Measurements from ENCODE around the gene CAPRIN1.

The CAPRIN1 gene

GRCh38 chr11:34051349-34052035, at the start of gene CAPRIN1:
CAPRIN1 (plus strand) TSS chr11:34051731; CDS start chr11:34052421, 690 bp downstream.
- Mint-ChIP-seq H3K36me3 (peaks cover 40% of the 10 kb centered on the region), H3K4me3 (peak within 1 kb of the TSS; percentile 97), H3K27ac (peak within 1 kb of the TSS; percentile 99), H3K4me1 (peaks cover 10% of the 10 kb centered on the region), H3K9me3 (no peaks in the 10 kb centered on the region)
- DNase-seq (ENCODE audit: low spot score in 2 of 2) (peak; percentile 84 to 93), ATAC-seq (peak; percentile 87)

- H3K9me3 Mint-ChIP-seq: no peaks in the 10 kb centered on the region
- DNase-seq (ENCODE audit: low spot score in 2 of 2) (no peak), ATAC-seq (no peak)
- no peak overlapping the region for H3K4me3 Mint-ChIP-seq
- no peaks in the 10 kb centered on the region for H3K36me3 Mint-ChIP-seq
- peaks cover 12% of the 10 kb centered on the region for H3K4me1 Mint-ChIP-seq
- no peak overlapping the region for H3K27ac Mint-ChIP-seq
Measured at GRCh38 chr11:34002420-34002819, 49.1 kb upstream of the CAPRIN1 start.

- ATAC-seq (no peak), DNase-seq (ENCODE audit: low spot score in 2 of 2) (no peak)
- no peak overlapping the region for H3K27ac Mint-ChIP-seq
- peaks cover 8% of the 10 kb centered on the region for H3K4me1 Mint-ChIP-seq
- no peaks in the 10 kb centered on the region for H3K9me3 Mint-ChIP-seq
- no peaks in the 10 kb centered on the region for H3K36me3 Mint-ChIP-seq
- no peak overlapping the region for H3K4me3 Mint-ChIP-seq
Measured at GRCh38 chr11:34004236-34004635, 47.3 kb upstream of the CAPRIN1 start.

GRCh38 chr11:34006876-34007275, 44.7 kb upstream of the CAPRIN1 start:
- no peak for DNase-seq (ENCODE audit: low spot score in 2 of 2)
- Mint-ChIP-seq H3K4me1 (no peaks in the 10 kb centered on the region), H3K27ac (no peak overlapping the region), H3K4me3 (no peak overlapping the region), H3K36me3 (no peaks in the 10 kb centered on the region), H3K9me3 (no peaks in the 10 kb centered on the region)
- no peak for ATAC-seq

- no peaks in the 10 kb centered on the region for H3K9me3 Mint-ChIP-seq
- no peak for DNase-seq (ENCODE audit: low spot score in 2 of 2)
- no peak overlapping the region for H3K4me3 Mint-ChIP-seq
- no peaks in the 10 kb centered on the region for H3K4me1 Mint-ChIP-seq
- no peak overlapping the region for H3K27ac Mint-ChIP-seq
- H3K36me3 Mint-ChIP-seq: no peaks in the 10 kb centered on the region
- no peak for ATAC-seq
Measured at GRCh38 chr11:34012734-34013133, 38.8 kb upstream of the CAPRIN1 start.

- H3K27ac Mint-ChIP-seq: no peak overlapping the region
- H3K9me3 Mint-ChIP-seq: no peaks in the 10 kb centered on the region
- H3K36me3 Mint-ChIP-seq: no peaks in the 10 kb centered on the region
- ATAC-seq (no peak), DNase-seq (ENCODE audit: low spot score in 2 of 2) (no peak)
- no peaks in the 10 kb centered on the region for H3K4me1 Mint-ChIP-seq
- H3K4me3 Mint-ChIP-seq: no peak overlapping the region
Measured at GRCh38 chr11:34013898-34014571, 37.5 kb upstream of the CAPRIN1 start.

- H3K4me1 Mint-ChIP-seq: no peaks in the 10 kb centered on the region
- ATAC-seq (no peak), DNase-seq (ENCODE audit: low spot score in 2 of 2) (no peak)
- H3K4me3 Mint-ChIP-seq: no peak overlapping the region
- H3K36me3 Mint-ChIP-seq: no peaks in the 10 kb centered on the region
- no peak overlapping the region for H3K27ac Mint-ChIP-seq
- peaks cover 3% of the 10 kb centered on the region for H3K9me3 Mint-ChIP-seq
Measured at GRCh38 chr11:34021977-34022735, 29.4 kb upstream of the CAPRIN1 start.

GRCh38 chr11:34026432-34026831, 25.1 kb upstream of the CAPRIN1 start:
- DNase-seq (ENCODE audit: low spot score in 2 of 2) (no peak), ATAC-seq (no peak)
- Mint-ChIP-seq H3K9me3 (peaks cover 3% of the 10 kb centered on the region), H3K4me1 (no peaks in the 10 kb centered on the region), H3K36me3 (no peaks in the 10 kb centered on the region), H3K27ac (no peak overlapping the region), H3K4me3 (no peak overlapping the region)

- Mint-ChIP-seq H3K4me3 (no peak overlapping the region), H3K9me3 (no peaks in the 10 kb centered on the region), H3K4me1 (no peaks in the 10 kb centered on the region), H3K36me3 (no peaks in the 10 kb centered on the region), H3K27ac (no peak overlapping the region)
- ATAC-seq: no peak
- DNase-seq (ENCODE audit: low spot score in 2 of 2): no peak
Measured at GRCh38 chr11:34027516-34028408, 23.8 kb upstream of the CAPRIN1 start.

- no peak overlapping the region for H3K4me3 Mint-ChIP-seq
- H3K36me3 Mint-ChIP-seq: no peaks in the 10 kb centered on the region
- ATAC-seq: no peak
- no peak for DNase-seq (ENCODE audit: low spot score in 2 of 2)
- H3K9me3 Mint-ChIP-seq: no peaks in the 10 kb centered on the region
- no peaks in the 10 kb centered on the region for H3K4me1 Mint-ChIP-seq
- H3K27ac Mint-ChIP-seq: no peak overlapping the region
Measured at GRCh38 chr11:34028425-34028824, 23.1 kb upstream of the CAPRIN1 start.

GRCh38 chr11:34029176-34029575, 22.4 kb upstream of the CAPRIN1 start:
- H3K9me3 Mint-ChIP-seq: no peaks in the 10 kb centered on the region

GRCh38 chr11:34030382-34030781, 21.1 kb upstream of the CAPRIN1 start:
- Mint-ChIP-seq H3K36me3 (no peaks in the 10 kb centered on the region), H3K9me3 (no peaks in the 10 kb centered on the region), H3K27ac (no peak overlapping the region), H3K4me3 (no peak overlapping the region), H3K4me1 (no peaks in the 10 kb centered on the region)
- ATAC-seq (no peak), DNase-seq (ENCODE audit: low spot score in 2 of 2) (no peak)

More at GRCh38 chr11:34029176-34029575, 22.4 kb upstream of the CAPRIN1 start:
- DNase-seq (ENCODE audit: low spot score in 2 of 2) (no peak), ATAC-seq (no peak)
- no peak overlapping the region for H3K27ac Mint-ChIP-seq
- H3K36me3 Mint-ChIP-seq: no peaks in the 10 kb centered on the region
- no peaks in the 10 kb centered on the region for H3K4me1 Mint-ChIP-seq
- no peak overlapping the region for H3K4me3 Mint-ChIP-seq

- Mint-ChIP-seq H3K4me3 (no peak overlapping the region), H3K36me3 (no peaks in the 10 kb centered on the region), H3K4me1 (no peaks in the 10 kb centered on the region), H3K27ac (no peak overlapping the region), H3K9me3 (no peaks in the 10 kb centered on the region)
- no peak for DNase-seq (ENCODE audit: low spot score in 2 of 2)
- no peak for ATAC-seq
Measured at GRCh38 chr11:34033399-34033798, 18.1 kb upstream of the CAPRIN1 start.

- H3K36me3 Mint-ChIP-seq: no peaks in the 10 kb centered on the region
- no peak overlapping the region for H3K4me3 Mint-ChIP-seq
- no peak for DNase-seq (ENCODE audit: low spot score in 2 of 2)
- H3K9me3 Mint-ChIP-seq: no peaks in the 10 kb centered on the region
- H3K27ac Mint-ChIP-seq: no peak overlapping the region
- H3K4me1 Mint-ChIP-seq: no peaks in the 10 kb centered on the region
- no peak for ATAC-seq
Measured at GRCh38 chr11:34034053-34034452, 17.5 kb upstream of the CAPRIN1 start.

GRCh38 chr11:34036456-34036855, 15.1 kb upstream of the CAPRIN1 start:
- Mint-ChIP-seq H3K9me3 (no peaks in the 10 kb centered on the region), H3K4me1 (no peaks in the 10 kb centered on the region), H3K36me3 (no peaks in the 10 kb centered on the region), H3K4me3 (no peak overlapping the region), H3K27ac (no peak overlapping the region)
- DNase-seq (ENCODE audit: low spot score in 2 of 2) (no peak), ATAC-seq (no peak)
